IPS DF 6.9 (cell line): ENCODE results near the gene PCDHGA6.
"Not testable (repeated sequence)": the region's sequence is repeated elsewhere in the genome, so short reads cannot be mapped to it uniquely, and the experiment has no call there.

Source experiments
- DNase-seq: peaks from one replicate; pipeline ENCODE4 v3.0.0-alpha.2; 2013; ENCODE audit warnings: low read depth, low spot score
- H3K27ac ChIP-seq: one replicate; pipeline ENCODE4 v1.5.1; 2013; ENCODE audit warnings: low read length, control low read depth
- H3K27me3 ChIP-seq: 2 replicates; pipeline ENCODE4 v1.6.1; 2013; ENCODE audit warnings: mild to moderate bottlenecking, low read length; ENCODE audit not compliant: control insufficient read depth, insufficient read depth
- H3K36me3 ChIP-seq: 2 replicates; pipeline ENCODE4 v1.6.1; 2013; ENCODE audit warnings: low read length; ENCODE audit not compliant: control insufficient read depth, insufficient read depth
- H3K4me1 ChIP-seq: 2 replicates; pipeline ENCODE4 v1.6.1; 2013; ENCODE audit warnings: low read length; ENCODE audit not compliant: control insufficient read depth, insufficient read depth
- H3K4me3 ChIP-seq: 2 replicates; pipeline ENCODE4 v1.5.1; 2013; ENCODE audit warnings: mild to moderate bottlenecking, low read length
- H3K9me3 ChIP-seq: 2 replicates; pipeline ENCODE4 v1.6.1; 2013; ENCODE audit warnings: low read length, inconsistent platforms; ENCODE audit not compliant: control insufficient read depth, insufficient read depth
- WGBS: extraction: QIAGEN DNeasy Blood & Tissue Kit; methylation state at CpG from one replicate; pipeline ENCODE4 v1.1.7; 2013; ENCODE audit warnings: mixed read lengths, missing lambda C conversion rate; ENCODE audit not compliant: insufficient read length, insufficient coverage; 5-methylcytosine and 5-hydroxymethylcytosine counted together

The PCDHGA6 gene

GRCh38 chr5:141360685-141361084 lies 13.0 kb upstream of the PCDHGA6 start:
- no peak for DNase-seq
- no CpG with 5 or more reads among the region's 15 CpGs for WGBS
- Histone ChIP-seq H3K27ac (no peak overlapping the region), H3K27me3 (no peaks in the 10 kb centered on the region), H3K4me3 (no peak overlapping the region), H3K36me3 (peaks cover 4% of the 10 kb centered on the region), H3K9me3 (peaks cover 7% of the 10 kb centered on the region), H3K4me1 (no peaks in the 10 kb centered on the region)

DNA sequence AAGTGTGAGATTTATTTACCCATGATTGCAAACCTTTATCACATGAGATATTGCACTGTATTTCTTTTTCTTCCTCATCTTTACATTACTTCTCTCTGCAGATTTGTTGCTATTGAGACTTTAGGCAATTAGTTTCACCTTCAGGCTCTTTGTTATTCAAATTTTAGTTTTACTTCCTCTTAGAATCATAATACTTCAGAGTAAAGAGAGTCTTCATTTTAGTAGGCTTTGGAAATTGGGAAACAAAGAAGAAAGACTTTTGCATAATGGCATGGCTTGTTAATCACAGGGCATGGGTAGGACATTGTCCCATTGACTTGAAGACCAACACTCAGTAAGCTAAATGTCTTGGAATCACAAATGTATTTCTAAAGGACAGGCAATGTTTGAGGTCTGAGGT lies 11.0 kb upstream of the PCDHGA6 start:
- peaks cover 7% of the 10 kb centered on the region for H3K36me3 ChIP-seq
- H3K4me1 ChIP-seq = no peaks in the 10 kb centered on the region
- peaks cover 7% of the 10 kb centered on the region for H3K9me3 ChIP-seq
- H3K4me3 ChIP-seq = no peak overlapping the region
- no peaks in the 10 kb centered on the region for H3K27me3 ChIP-seq
- no peak overlapping the region for H3K27ac ChIP-seq
- no peak for DNase-seq

DNA sequence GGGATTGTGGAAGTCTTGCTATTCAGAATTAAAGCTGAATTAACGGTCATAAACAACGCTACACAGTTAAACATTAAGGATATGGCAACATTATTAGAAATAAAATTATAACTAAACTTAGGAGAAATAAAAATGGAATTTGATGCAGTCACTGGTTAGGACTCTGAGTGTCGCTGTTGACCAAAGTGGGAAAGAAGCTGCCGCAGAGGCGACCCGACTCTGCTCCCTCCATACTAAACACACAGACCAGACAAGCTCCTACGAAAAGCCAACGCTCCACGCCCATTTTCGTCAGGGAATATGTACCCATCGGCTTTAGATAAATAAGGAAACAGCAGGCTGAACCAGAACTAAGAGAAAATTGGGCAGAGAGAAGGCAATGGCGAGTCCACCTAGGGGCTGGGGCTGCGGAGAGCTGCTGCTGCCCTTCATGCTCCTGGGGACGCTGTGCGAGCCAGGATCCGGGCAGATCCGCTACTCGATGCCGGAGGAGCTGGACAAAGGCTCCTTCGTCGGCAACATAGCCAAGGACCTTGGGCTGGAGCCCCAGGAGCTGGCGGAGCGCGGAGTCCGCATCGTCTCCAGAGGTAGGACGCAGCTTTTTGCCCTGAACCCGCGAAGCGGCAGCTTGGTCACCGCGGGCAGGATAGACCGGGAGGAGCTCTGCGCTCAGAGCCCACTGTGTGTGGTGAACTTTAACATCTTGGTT lies 9.6 kb upstream of the PCDHGA6 start, which contains the start of gene PCDHGA5:
PCDHGA5 (plus strand) TSS at position 211 of the 709 bp plus-strand sequence; CDS start at position 380, 169 bp downstream.
- peaks cover 7% of the 10 kb centered on the region for H3K9me3 ChIP-seq
- DNase-seq = no peak
- no peaks in the 10 kb centered on the region for H3K27me3 ChIP-seq
- no peaks in the 10 kb centered on the region for H3K4me1 ChIP-seq
- WGBS = no CpG with 5 or more reads among the region's 34 CpGs
- H3K36me3 ChIP-seq = peaks cover 7% of the 10 kb centered on the region
- H3K27ac ChIP-seq = no peak within 1 kb of the TSS
- H3K4me3 ChIP-seq = no peak within 1 kb of the TSS

GRCh38 chr5:141366016-141366896 lies 7.4 kb upstream of the PCDHGA6 start:
- Histone ChIP-seq H3K9me3 (peaks cover 5% of the 10 kb centered on the region), H3K36me3 (peaks cover 7% of the 10 kb centered on the region), H3K27ac (no peak overlapping the region), H3K4me3 (no peak overlapping the region), H3K4me1 (no peaks in the 10 kb centered on the region), H3K27me3 (no peaks in the 10 kb centered on the region)
- WGBS = no CpG with 5 or more reads among the region's 46 CpGs
- DNase-seq = no peak

- Histone ChIP-seq H3K4me1 (no peaks in the 10 kb centered on the region), H3K9me3 (no peaks in the 10 kb centered on the region; the same call in 1 of the 2 replicates), H3K36me3 (peaks cover 3% of the 10 kb centered on the region; the same call in 1 of the 2 replicates), H3K27me3 (no peaks in the 10 kb centered on the region), H3K4me3 (no peak within 1 kb of the TSS), H3K27ac (no peak within 1 kb of the TSS)
- no peak for DNase-seq
- no CpG with 5 or more reads among the region's 32 CpGs for whole genome bisulfite sequencing
These were observed 3.5 kb upstream of the PCDHGA6 start, which contains the start of gene PCDHGB3 for GRCh38 chr5:141369994-141370848. PCDHGB3 (plus strand) TSS chr5:141370242; CDS start chr5:141370395, 153 bp downstream.

DNA sequence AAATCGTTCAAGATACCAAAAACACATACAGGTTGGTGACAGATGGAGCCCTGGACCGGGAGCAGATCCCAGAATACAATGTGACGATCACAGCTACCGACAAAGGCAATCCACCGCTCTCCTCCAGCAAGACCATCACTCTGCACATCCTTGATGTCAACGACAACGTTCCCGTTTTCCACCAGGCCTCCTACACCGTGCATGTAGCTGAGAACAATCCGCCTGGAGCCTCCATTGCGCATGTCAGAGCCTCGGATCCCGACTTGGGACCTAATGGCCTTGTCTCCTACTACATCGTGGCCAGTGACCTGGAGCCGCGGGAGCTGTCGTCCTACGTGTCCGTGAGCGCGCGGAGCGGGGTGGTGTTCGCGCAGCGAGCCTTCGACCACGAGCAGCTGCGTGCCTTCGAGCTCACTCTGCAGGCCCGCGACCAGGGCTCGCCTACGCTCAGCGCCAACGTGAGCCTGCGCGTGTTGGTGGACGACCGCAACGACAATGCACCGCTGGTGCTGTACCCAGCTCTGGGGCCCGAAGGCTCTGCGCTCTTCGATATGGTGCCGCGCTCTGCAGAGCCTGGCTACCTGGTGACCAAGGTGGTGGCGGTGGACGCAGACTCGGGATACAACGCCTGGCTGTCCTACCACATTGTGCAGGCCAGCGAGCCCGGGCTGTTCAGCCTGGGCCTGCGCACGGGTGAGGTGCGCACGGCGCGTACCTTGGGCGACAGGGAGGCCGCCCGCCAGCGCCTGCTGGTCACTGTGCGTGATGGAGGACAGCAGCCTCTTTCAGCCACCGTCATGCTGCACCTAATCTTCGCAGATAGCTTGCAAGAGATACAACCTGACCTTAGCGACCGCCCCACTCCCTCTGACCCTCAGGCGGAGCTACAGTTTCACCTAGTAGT lies 1.9 kb upstream of the PCDHGA6 start:
- Histone ChIP-seq H3K9me3 (no peaks in the 10 kb centered on the region; the same call in 1 of the 2 replicates), H3K27ac (no peak overlapping the region), H3K27me3 (no peaks in the 10 kb centered on the region), H3K4me1 (no peaks in the 10 kb centered on the region), H3K4me3 (no peak overlapping the region), H3K36me3 (no peaks in the 10 kb centered on the region; the same call in 1 of the 2 replicates)
- no CpG with 5 or more reads among the region's 69 CpGs for WGBS
- no peak for DNase-seq

DNA sequence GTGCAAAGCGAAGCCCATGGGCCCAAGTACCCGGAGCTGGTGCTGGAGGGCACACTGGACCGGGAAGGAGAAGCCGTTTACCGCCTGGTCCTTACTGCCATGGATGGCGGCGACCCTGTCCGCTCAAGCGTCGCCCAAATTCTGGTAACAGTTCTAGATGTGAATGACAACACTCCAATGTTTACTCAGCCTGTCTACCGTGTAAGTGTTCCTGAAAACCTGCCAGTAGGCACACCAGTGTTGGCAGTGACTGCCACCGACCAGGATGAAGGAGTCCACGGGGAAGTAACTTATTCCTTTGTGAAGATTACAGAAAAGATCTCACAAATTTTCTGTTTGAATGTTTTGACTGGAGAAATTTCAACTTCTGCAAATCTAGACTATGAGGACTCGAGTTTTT lies 936 bp downstream of the PCDHGA6 start:
- no peak overlapping the region for H3K4me3 ChIP-seq
- no peak overlapping the region for H3K27ac ChIP-seq
- no peak for DNase-seq
- no peaks in the 10 kb centered on the region for H3K27me3 ChIP-seq
- H3K4me1 ChIP-seq = no peaks in the 10 kb centered on the region
- H3K36me3 ChIP-seq = no peaks in the 10 kb centered on the region; the same call in 1 of the 2 replicates
- WGBS = no CpG with 5 or more reads among the region's 14 CpGs
- H3K9me3 ChIP-seq = no peaks in the 10 kb centered on the region; the same call in 1 of the 2 replicates

DNA sequence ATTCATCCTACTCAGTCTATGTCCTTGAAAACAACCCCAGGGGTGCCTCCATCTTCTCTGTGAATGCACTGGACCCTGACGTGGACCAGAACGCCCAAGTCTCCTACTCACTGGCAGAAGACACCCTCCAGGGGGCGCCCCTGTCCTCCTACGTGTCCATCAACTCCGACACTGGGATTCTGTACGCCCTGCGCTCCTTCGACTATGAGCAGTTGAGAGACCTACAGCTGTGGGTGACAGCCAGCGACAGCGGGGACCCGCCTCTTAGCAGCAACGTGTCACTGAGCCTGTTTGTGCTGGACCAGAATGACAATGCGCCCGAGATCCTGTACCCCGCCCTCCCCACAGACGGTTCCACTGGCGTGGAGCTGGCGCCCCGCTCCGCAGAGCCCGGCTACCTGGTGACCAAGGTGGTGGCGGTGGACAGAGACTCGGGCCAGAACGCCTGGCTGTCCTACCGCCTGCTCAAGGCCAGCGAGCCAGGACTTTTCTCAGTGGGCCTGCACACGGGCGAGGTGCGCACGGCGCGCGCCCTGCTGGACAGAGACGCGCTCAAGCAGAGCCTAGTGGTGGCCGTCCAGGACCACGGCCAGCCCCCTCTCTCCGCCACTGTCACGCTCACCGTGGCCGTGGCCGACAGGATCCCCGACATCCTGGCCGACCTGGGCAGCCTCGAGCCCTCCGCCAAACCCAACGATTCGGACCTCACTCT lies 1.9 kb downstream of the PCDHGA6 start:
- WGBS = no CpG with 5 or more reads among the region's 48 CpGs
- not testable (repeated sequence) for H3K4me3 ChIP-seq, DNase-seq, H3K27me3 ChIP-seq, H3K9me3 ChIP-seq, H3K27ac ChIP-seq, H3K36me3 ChIP-seq, H3K4me1 ChIP-seq
